ENCODE measurements around the gene SS18L1. TPM values are rescaled to one million over a fixed set of nuclear protein-coding genes. Genes with fewer than 3 reads are reported as not detected.

Gene SS18L1
- 10 to 100 TPM; 12.4 to 23.1 (median 13.7) TPM for total RNA-seq

GRCh38 chr20:62143081-62143956 is at the start of gene SS18L1, which contains the start of gene PSMA7:
TSS of gene SS18L1 (plus strand) at chr20:62143769. CDS start at chr20:62143821, 52 bp downstream.
TSS of gene PSMA7 (minus strand) at chr20:62143394. CDS start at chr20:62143303, 91 bp downstream.
- peak; percentile 68 to 73 for DNase-seq (ENCODE audit: low spot score in 2 of 2)
- peaks cover 7 to 21% (median 15%) of the 10 kb centered on the region in 3 donors for H3K36me3 ChIP-seq
- H3K9me3 ChIP-seq: no peaks in the 10 kb centered on the region
- no peaks in the 10 kb centered on the region for H3K27me3 ChIP-seq
- H3K27ac ChIP-seq: peak within 1 kb of the TSS; percentile 89 to 99 (median 96)
- peak within 1 kb of the TSS; percentile 71 to 96 (median 78) for H3K4me3 ChIP-seq
- peak; percentile 92 for TF ChIP-seq POLR2A (IDR thresholded peaks at IDR 0.05)
- no peak for TF ChIP-seq CTCF (IDR thresholded peaks at IDR 0.05)
- TF ChIP-seq EP300 (IDR thresholded peaks at IDR 0.05): peak in 1 of 2 donors; percentile 83
- H3K4me1 ChIP-seq: peaks cover 4 to 60% (median 29%) of the 10 kb centered on the region in 4 donors
- WGBS, 2 donors: 0 to 1% methylated on average over 47 to 50 of the region's 148 CpGs

GRCh38 chr20:62096421-62097380 is 46.9 kb upstream of the SS18L1 start:
- H3K27me3 ChIP-seq: peaks cover 0 to 14% of the 10 kb centered on the region in 2 donors
- TF ChIP-seq POLR2A (IDR thresholded peaks at IDR 0.05) (no peak), CTCF (IDR thresholded peaks at IDR 0.05) (no peak), EP300 (IDR thresholded peaks at IDR 0.05) (no peak)
- H3K36me3 ChIP-seq: peaks cover 0 to 4% (median 0%) of the 10 kb centered on the region in 3 donors
- no peak overlapping the region for H3K4me3 ChIP-seq
- no peaks in the 10 kb centered on the region for H3K4me1 ChIP-seq
- H3K9me3 ChIP-seq: peaks cover 0 to 34% (median 0%) of the 10 kb centered on the region in 4 donors
- no peak for DNase-seq (ENCODE audit: low spot score in 2 of 2)
- H3K27ac ChIP-seq: no peak overlapping the region
- WGBS, 2 donors: 87% methylated on average over 29 to 30 of the region's 30 CpGs

- 68 to 74% methylated on average over 16 of the region's 16 CpGs for WGBS, 2 donors
- TF ChIP-seq POLR2A (IDR thresholded peaks at IDR 0.05): no peak
- no peak for TF ChIP-seq CTCF (IDR thresholded peaks at IDR 0.05)
- H3K27ac ChIP-seq: no peak overlapping the region
Observed at GRCh38 chr20:62097881-62098407, 45.6 kb upstream of the SS18L1 start.

GRCh38 chr20:62101078-62101477 is 42.5 kb upstream of the SS18L1 start:
- Histone ChIP-seq H3K27ac (no peak overlapping the region), H3K4me3 (no peak overlapping the region), H3K4me1 (no peaks in the 10 kb centered on the region), H3K36me3 (peaks cover 0 to 6% (median 0%) of the 10 kb centered on the region in 3 donors), H3K27me3 (peaks cover 0 to 10% of the 10 kb centered on the region in 2 donors), H3K9me3 (peaks cover 0 to 60% (median 0%) of the 10 kb centered on the region in 4 donors)
- 89 to 93% methylated on average over 4 of the region's 4 CpGs for WGBS, 2 donors
- DNase-seq (ENCODE audit: low spot score in 2 of 2): no peak
- TF ChIP-seq CTCF (IDR thresholded peaks at IDR 0.05) (no peak), EP300 (IDR thresholded peaks at IDR 0.05) (no peak), POLR2A (IDR thresholded peaks at IDR 0.05) (no peak)

More at GRCh38 chr20:62097881-62098407, 45.6 kb upstream of the SS18L1 start:
- Histone ChIP-seq H3K36me3 (peaks cover 0 to 6% (median 0%) of the 10 kb centered on the region in 3 donors), H3K9me3 (peaks cover 0 to 39% (median 0%) of the 10 kb centered on the region in 4 donors), H3K27me3 (peaks cover 0 to 11% of the 10 kb centered on the region in 2 donors), H3K4me1 (no peaks in the 10 kb centered on the region), H3K4me3 (no peak overlapping the region)
- no peak for DNase-seq (ENCODE audit: low spot score in 2 of 2)
